ENCODE data around the gene RCOR3. TPM values are rescaled to one million over a fixed set of nuclear protein-coding genes. Genes with fewer than 3 reads are reported as not detected.
"Not testable (repeated sequence)": the region's sequence is repeated elsewhere in the genome, so short reads cannot be mapped to it uniquely, and the experiment has no call there.

RCOR3 gene
- total RNA-seq, 4 donors from 2014 or later, result 52.2 to 77.6 (median 72.1) TPM

DNA sequence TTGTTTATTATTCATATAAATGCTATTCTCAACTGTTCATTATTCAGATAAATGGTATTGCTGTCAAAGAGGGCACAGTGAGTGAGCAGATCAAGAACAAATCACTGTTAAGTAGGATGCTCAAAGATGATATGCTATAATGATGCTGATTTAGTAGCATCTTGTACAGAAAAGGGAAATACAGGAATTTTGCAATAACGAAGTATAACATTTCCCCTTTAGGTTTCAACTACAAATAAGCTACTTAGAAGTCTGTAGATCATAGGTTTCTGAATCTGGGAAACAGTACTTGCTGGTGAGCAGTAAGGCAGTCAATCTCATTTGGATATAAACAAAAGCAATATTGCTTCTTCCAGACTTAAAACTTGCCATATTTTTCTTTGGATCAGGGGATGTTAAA, 27.3 kb upstream of the RCOR3 start:
- TF ChIP-seq, protein P1, sequence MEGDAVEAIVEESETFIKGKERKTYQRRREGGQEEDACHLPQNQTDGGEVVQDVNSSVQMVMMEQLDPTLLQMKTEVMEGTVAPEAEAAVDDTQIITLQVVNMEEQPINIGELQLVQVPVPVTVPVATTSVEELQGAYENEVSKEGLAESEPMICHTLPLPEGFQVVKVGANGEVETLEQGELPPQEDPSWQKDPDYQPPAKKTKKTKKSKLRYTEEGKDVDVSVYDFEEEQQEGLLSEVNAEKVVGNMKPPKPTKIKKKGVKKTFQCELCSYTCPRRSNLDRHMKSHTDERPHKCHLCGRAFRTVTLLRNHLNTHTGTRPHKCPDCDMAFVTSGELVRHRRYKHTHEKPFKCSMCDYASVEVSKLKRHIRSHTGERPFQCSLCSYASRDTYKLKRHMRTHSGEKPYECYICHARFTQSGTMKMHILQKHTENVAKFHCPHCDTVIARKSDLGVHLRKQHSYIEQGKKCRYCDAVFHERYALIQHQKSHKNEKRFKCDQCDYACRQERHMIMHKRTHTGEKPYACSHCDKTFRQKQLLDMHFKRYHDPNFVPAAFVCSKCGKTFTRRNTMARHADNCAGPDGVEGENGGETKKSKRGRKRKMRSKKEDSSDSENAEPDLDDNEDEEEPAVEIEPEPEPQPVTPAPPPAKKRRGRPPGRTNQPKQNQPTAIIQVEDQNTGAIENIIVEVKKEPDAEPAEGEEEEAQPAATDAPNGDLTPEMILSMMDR (IDR thresholded peaks at IDR 0.05), result no peak
- TF ChIP-seq POLR2AphosphoS5 (IDR thresholded peaks at IDR 0.05), result no peak
- no peak for TF ChIP-seq POLR2A (IDR thresholded peaks at IDR 0.05)
- no peak for TF ChIP-seq EP300 (IDR thresholded peaks at IDR 0.05; ENCODE audit: low read depth)

DNA sequence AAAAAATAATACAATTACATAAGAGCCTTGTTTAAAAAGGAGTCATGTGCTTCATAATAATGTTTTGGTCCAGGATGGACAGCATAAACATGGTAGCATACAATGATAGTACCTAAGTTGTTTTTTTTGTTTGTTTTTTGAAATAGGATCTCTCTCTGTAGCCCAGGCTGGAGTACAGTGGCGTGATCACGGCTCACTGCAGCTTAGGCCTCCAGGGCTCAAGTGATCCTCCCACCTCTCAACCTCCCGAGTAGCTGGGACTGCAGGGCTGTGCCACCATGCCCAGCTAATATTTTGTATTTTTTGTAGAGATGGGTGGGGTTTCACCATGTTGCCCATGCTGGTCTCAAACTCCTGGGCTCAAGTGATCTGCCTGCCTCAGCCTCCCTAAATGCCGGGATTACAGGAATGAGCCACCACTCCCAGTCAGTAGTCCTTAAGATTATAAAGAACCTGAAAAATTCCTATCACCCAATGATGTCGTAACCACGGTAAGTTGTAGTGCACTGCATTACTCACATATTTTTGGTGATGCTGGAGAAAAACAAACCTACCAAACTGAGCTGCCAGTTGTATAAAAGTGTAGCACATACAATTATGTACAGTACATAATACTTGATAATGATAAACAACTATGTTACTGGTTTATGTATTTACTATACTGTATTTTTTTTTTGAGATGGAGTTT, 22.4 kb upstream of the RCOR3 start:
- H3K4me1 ChIP-seq, result no peaks in the 10 kb centered on the region
- 84 to 90% methylated on average over 2 to 6 of the region's 6 CpGs for whole genome bisulfite sequencing, 2 donors (ENCODE audit: low coverage in 1 of 2)
- in situ Hi-C loops (cut with MboI; ENCODE audit: low pct_ligation_motif_present in 1 of 4, low pct_unique_long_range_greater_than_20kb in 1 of 4, low sequenced_read_pairs in 3 of 4) (no loop called here), intact Hi-C loops (cut with DNase I; ENCODE audit: low total_unique reads) (no loop called here)
- DNase-seq, result no peak
- TF ChIP-seq, protein P1 (IDR thresholded peaks at IDR 0.05), result no peak
- TF ChIP-seq EP300 (IDR thresholded peaks at IDR 0.05; ENCODE audit: low read depth) (no peak), POLR2AphosphoS5 (IDR thresholded peaks at IDR 0.05) (no peak), POLR2A (IDR thresholded peaks at IDR 0.05) (no peak)
- H3K36me3 ChIP-seq, result no peaks in the 10 kb centered on the region
- H3K27me3 ChIP-seq, result no peaks in the 10 kb centered on the region
- H3K27ac ChIP-seq, result no peak overlapping the region
- H3K4me3 ChIP-seq, result no peak overlapping the region
- no peaks in the 10 kb centered on the region for H3K9me3 ChIP-seq

More for the DNA sequence above, 27.3 kb upstream of the RCOR3 start:
- no peak for DNase-seq
- 49 to 90% methylated on average over 1 of the region's 1 CpG for WGBS, 2 donors (ENCODE audit: low coverage in 1 of 2)
- no peaks in the 10 kb centered on the region for H3K4me1 ChIP-seq
- no peak overlapping the region for H3K27ac ChIP-seq
- H3K9me3 ChIP-seq, result no peaks in the 10 kb centered on the region
- intact Hi-C loops (cut with DNase I; ENCODE audit: low total_unique reads) (no loop called here), in situ Hi-C loops (cut with MboI; ENCODE audit: low pct_ligation_motif_present in 1 of 4, low pct_unique_long_range_greater_than_20kb in 1 of 4, low sequenced_read_pairs in 3 of 4) (no loop called here)
- no peaks in the 10 kb centered on the region for H3K36me3 ChIP-seq
- no peaks in the 10 kb centered on the region for H3K27me3 ChIP-seq
- H3K4me3 ChIP-seq, result no peak overlapping the region

DNA sequence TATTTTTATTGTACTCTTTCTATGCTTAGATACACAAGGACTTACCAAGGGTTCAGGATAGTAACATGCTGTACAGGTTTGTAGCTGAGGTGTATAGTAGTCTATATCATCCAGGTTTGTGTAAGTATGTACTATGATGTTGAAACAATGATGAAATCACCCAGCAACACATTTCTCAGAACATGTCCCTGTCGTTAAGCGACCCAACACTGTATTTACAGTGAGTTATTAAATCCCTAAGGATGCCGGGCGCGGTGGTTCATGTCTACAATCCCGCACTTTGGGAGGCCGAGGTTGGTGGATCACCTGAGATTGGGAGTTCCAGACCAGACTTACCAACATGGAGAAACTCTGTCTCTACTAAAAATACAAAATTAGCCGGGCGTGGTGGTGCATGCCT, 21.6 kb upstream of the RCOR3 start:
- no peak overlapping the region for H3K4me3 ChIP-seq
- no peak overlapping the region for H3K27ac ChIP-seq
- in situ Hi-C loops (cut with MboI; ENCODE audit: low pct_ligation_motif_present in 1 of 4, low pct_unique_long_range_greater_than_20kb in 1 of 4, low sequenced_read_pairs in 3 of 4) (no loop called here), intact Hi-C loops (cut with DNase I; ENCODE audit: low total_unique reads) (no loop called here)
- no peak for TF ChIP-seq POLR2AphosphoS5 (IDR thresholded peaks at IDR 0.05)
- no peak for TF ChIP-seq POLR2A (IDR thresholded peaks at IDR 0.05)
- TF ChIP-seq, protein P1 (IDR thresholded peaks at IDR 0.05), result no peak
- TF ChIP-seq EP300 (IDR thresholded peaks at IDR 0.05; ENCODE audit: low read depth), result no peak
- no peaks in the 10 kb centered on the region for H3K36me3 ChIP-seq
- H3K27me3 ChIP-seq, result no peaks in the 10 kb centered on the region
- DNase-seq, result no peak
- WGBS, 2 donors (ENCODE audit: low coverage in 1 of 2), result 86% methylated on average over 9 of the region's 9 CpGs; no CpG with 5 or more reads in 1 of the 2 donors
- H3K4me1 ChIP-seq, result no peaks in the 10 kb centered on the region
- no peaks in the 10 kb centered on the region for H3K9me3 ChIP-seq

DNA sequence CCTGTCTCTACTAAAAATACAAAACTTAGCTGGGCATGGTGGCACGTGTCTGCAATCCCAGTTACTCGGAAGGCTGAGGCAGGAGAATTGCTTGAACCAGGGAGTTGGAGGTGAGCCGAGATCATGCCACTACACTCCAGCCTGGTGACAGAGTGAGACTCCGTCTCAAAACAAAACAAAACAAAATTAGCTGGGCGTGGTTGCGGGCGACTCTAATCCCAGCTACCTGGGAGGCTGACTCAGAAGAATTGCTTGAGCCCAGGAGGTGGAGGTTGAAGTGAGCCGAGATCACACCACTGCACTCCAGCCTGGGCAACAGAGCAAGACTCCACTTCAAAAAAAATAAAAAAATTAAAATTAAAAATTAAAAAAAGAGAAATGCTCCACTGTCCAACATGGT, 18.6 kb upstream of the RCOR3 start:
- H3K36me3 ChIP-seq; H3K4me1 ChIP-seq; H3K27me3 ChIP-seq; H3K27ac ChIP-seq; H3K4me3 ChIP-seq; in situ Hi-C loops (cut with MboI; ENCODE audit: low pct_ligation_motif_present in 1 of 4, low pct_unique_long_range_greater_than_20kb in 1 of 4, low sequenced_read_pairs in 3 of 4); DNase-seq; intact Hi-C loops (cut with DNase I; ENCODE audit: low total_unique reads); H3K9me3 ChIP-seq: not testable (repeated sequence)
- 81 to 92% methylated on average over 8 of the region's 8 CpGs for WGBS, 2 donors (ENCODE audit: low coverage in 1 of 2)

DNA sequence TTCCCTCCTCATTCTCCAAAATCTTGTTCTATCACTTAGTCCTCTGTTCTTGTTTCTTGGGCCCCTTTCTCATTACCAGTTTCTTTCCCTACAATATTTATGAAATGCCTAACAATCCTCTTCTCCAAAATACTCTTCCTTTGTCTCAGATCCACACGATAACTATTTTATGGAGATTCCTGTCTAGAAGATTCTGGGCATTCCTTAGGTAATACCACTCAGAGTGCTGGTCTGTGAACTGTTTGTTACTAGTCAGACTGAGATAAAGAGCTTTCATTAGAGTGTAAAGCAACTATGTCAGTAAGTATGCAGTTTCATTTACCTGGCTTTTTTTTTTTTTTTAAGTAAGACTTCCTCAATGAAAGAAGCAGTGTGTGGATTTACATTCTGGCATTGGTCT, 18.1 kb upstream of the RCOR3 start:
- intact Hi-C loops (cut with DNase I; ENCODE audit: low total_unique reads), result no loop called here

DNA sequence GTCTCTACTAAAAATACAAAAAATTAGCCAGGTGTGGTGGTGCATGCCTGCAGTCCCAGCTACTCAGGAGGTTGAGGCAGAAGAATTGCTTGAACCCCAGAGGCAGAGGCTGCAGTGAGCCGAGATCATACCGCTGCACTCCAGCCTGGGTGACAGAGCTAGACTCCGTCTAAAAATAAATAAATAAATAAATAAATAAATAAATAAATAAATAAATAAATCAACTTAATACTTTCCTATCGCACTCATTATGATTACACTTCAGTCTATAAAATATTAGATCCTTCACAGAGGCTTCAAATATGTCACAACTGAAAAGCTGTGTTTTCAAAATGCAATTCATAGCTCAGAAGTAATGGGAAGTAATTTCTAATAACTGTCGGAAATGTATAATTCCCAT, 15.5 kb upstream of the RCOR3 start:
- H3K36me3 ChIP-seq; H3K27ac ChIP-seq; H3K9me3 ChIP-seq; DNase-seq; H3K4me1 ChIP-seq; in situ Hi-C loops (cut with MboI; ENCODE audit: low pct_ligation_motif_present in 1 of 4, low pct_unique_long_range_greater_than_20kb in 1 of 4, low sequenced_read_pairs in 3 of 4); intact Hi-C loops (cut with DNase I; ENCODE audit: low total_unique reads); H3K27me3 ChIP-seq; H3K4me3 ChIP-seq: not testable (repeated sequence)
- 97 to 100% methylated on average over 4 to 5 of the region's 5 CpGs for WGBS, 2 donors (ENCODE audit: low coverage in 1 of 2)

More for the DNA sequence above, 18.1 kb upstream of the RCOR3 start:
- in situ Hi-C loops (cut with MboI; ENCODE audit: low pct_ligation_motif_present in 1 of 4, low pct_unique_long_range_greater_than_20kb in 1 of 4, low sequenced_read_pairs in 3 of 4), result no loop called here
- no peak overlapping the region for H3K27ac ChIP-seq
- H3K36me3 ChIP-seq, result no peaks in the 10 kb centered on the region
- no peaks in the 10 kb centered on the region for H3K27me3 ChIP-seq
- no peaks in the 10 kb centered on the region for H3K9me3 ChIP-seq
- H3K4me1 ChIP-seq, result no peaks in the 10 kb centered on the region
- TF ChIP-seq, protein P1 (IDR thresholded peaks at IDR 0.05), result no peak
- no peak for TF ChIP-seq EP300 (IDR thresholded peaks at IDR 0.05; ENCODE audit: low read depth)
- TF ChIP-seq POLR2AphosphoS5 (IDR thresholded peaks at IDR 0.05), result no peak
- TF ChIP-seq POLR2A (IDR thresholded peaks at IDR 0.05), result no peak
- 86 to 100% methylated on average over 1 of the region's 1 CpG for WGBS, 2 donors (ENCODE audit: low coverage in 1 of 2)
- no peak overlapping the region for H3K4me3 ChIP-seq
- no peak for DNase-seq

DNA sequence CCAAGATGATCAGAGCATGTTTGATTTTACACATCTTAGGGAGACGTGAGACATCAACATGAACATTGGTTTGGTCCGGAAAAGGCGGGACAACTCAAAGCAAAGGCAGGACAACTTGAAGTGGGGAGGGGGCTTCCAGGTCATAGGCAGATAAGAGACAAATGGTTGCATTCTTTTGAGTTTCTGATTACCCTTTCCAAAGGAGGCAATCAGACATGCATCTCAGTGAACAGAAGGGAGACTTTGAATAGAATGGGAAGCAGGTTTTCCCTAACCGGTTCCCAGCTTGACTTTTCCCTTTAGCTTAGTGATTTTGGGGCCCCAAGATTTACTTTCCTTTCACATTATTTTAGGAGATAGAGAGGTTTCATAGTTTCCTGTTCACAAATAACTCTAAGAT, 12.6 kb upstream of the RCOR3 start:
- DNase-seq; in situ Hi-C loops (cut with MboI; ENCODE audit: low pct_ligation_motif_present in 1 of 4, low pct_unique_long_range_greater_than_20kb in 1 of 4, low sequenced_read_pairs in 3 of 4); H3K27me3 ChIP-seq; H3K36me3 ChIP-seq; H3K4me1 ChIP-seq; intact Hi-C loops (cut with DNase I; ENCODE audit: low total_unique reads); H3K4me3 ChIP-seq; H3K27ac ChIP-seq; H3K9me3 ChIP-seq: not testable (repeated sequence)
- 81 to 93% methylated on average over 4 of the region's 4 CpGs for WGBS, 2 donors (ENCODE audit: low coverage in 1 of 2)
